ENCODE measurements around the gene NANOS2. TPM values are rescaled to one million over a fixed set of nuclear protein-coding genes. Genes with fewer than 3 reads are reported as not detected.

The NANOS2 gene
- total and polyA plus RNA-seq, 9 of the 15 experiments (the other 6 are each of a cell fraction or from before 2014, with no cell fraction given) = not detected

DNA sequence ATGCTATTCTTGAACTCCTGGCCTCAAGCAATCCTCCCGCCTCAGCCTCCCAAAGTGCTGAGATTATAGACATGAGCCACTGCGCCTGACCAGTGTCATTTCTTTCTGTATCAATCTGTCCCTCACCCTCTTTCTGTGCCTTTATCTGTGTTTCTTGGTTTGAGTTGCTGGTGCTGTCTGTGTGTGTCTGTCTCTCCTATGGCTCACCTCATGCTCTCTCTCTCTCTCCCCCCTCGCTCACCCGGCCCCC, 38.5 kb downstream of the NANOS2 start:
- in situ Hi-C loops (cut with MboI) (no loop called here), intact Hi-C loops (cut with micrococcal nuclease) (no loop called here)
- peak; percentile 64 for ATAC-seq
- peak; percentile 81 for FAIRE-seq
- Histone ChIP-seq H3K9me1 (ENCODE audit: control insufficient read depth, insufficient read depth, low read length) (no peaks in the 10 kb centered on the region), H3K4me2 (ENCODE audit: insufficient read depth, low read length) (peak overlapping the region; percentile 68), H3K27me3 (ENCODE audit: control insufficient read depth in 2 of 2, insufficient read depth in 2 of 2, low read length in 2 of 2) (no peaks in the 10 kb centered on the region), H3K9ac (ENCODE audit: insufficient read depth in 1 of 2, low read depth in 2 of 2, low read length in 2 of 2) (peak overlapping the region; percentile 74 to 91; a peak in 3 of 4 replicates), H3K36me3 (ENCODE audit: control insufficient read depth, insufficient read depth, low read length) (peaks cover 9% of the 10 kb centered on the region), H3K4me3 (no peak overlapping the region), H2AFZ (ENCODE audit: low read depth, low read length) (peak overlapping the region; percentile 89), H3K79me2 (ENCODE audit: control insufficient read depth, insufficient read depth, low read length) (peaks cover 3% of the 10 kb centered on the region; the same call in 1 of the 3 replicates), H3K4me1 (replicated peaks in 1 of 2; ENCODE audit: control insufficient read depth in 2 of 2, insufficient read depth in 2 of 2, low read length in 2 of 2) (peaks cover 51 to 74% of the 10 kb centered on the region in 2 experiments), H4K20me1 (replicated peaks; ENCODE audit: control insufficient read depth, insufficient read depth, low read length) (no peaks in the 10 kb centered on the region), H3K27ac (ENCODE audit: extremely low read depth, low read depth, low read length) (peak overlapping the region; percentile 90), H3K9me3 (replicated peaks; ENCODE audit: control insufficient read depth, insufficient read depth, low read depth, low read length) (no peaks in the 10 kb centered on the region)
- 13% methylated on average over 4 of the region's 4 CpGs for WGBS (ENCODE audit: insufficient coverage, low coverage, missing lambda C conversion rate)
- BruUV-seq (replicated peaks) = no TSS peak
- DNase-seq (ENCODE audit: extremely low read depth in 1 of 4, low spot score in 3 of 4) = peak in 1 of 4 experiments; percentile 76
- POLR2A ChIA-PET = interaction anchor here (1.1 kb wide), 1 partner anchor 10 kb away, joined by 5 read pairs; no protein-coding TSS in a partner anchor
- CTCF ChIA-PET (ENCODE audit: low intra/inter-chr PET ratio) = interaction anchor here (0.7 kb wide), 1 partner anchor 202 kb away, joined by 4 read pairs; no protein-coding TSS in a partner anchor
- no peak for TF ChIP-seq MYBL2 (IDR thresholded peaks at IDR 0.05; ENCODE audit: low read depth)
- no peak for TF ChIP-seq MYBL2 (CRISPR knock-in tag; IDR thresholded peaks at IDR 0.05; ENCODE audit: borderline replicate concordance)
- TF ChIP-seq NFATC3 (IDR thresholded peaks at IDR 0.05) = no peak
- peak in 1 of 2 experiments; percentile 32; a peak in 1 of 4 replicates for TF ChIP-seq KDM4B (IDR thresholded peaks at IDR 0.05; ENCODE audit: borderline replicate concordance in 2 of 2, low read depth in 1 of 2)
- TF ChIP-seq, protein P1, sequence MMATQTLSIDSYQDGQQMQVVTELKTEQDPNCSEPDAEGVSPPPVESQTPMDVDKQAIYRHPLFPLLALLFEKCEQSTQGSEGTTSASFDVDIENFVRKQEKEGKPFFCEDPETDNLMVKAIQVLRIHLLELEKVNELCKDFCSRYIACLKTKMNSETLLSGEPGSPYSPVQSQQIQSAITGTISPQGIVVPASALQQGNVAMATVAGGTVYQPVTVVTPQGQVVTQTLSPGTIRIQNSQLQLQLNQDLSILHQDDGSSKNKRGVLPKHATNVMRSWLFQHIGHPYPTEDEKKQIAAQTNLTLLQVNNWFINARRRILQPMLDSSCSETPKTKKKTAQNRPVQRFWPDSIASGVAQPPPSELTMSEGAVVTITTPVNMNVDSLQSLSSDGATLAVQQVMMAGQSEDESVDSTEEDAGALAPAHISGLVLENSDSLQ (IDR thresholded peaks at IDR 0.05) = peak; percentile 61; the same call in 1 of the 2 replicates
- TF ChIP-seq TBL1XR1 (IDR thresholded peaks at IDR 0.05; ENCODE audit: low read length in 2 of 2) = 0 out of 4 replicates have a peak, but pooled peaks have one; percentile 6 to 10
- TF ChIP-seq, protein P2, sequence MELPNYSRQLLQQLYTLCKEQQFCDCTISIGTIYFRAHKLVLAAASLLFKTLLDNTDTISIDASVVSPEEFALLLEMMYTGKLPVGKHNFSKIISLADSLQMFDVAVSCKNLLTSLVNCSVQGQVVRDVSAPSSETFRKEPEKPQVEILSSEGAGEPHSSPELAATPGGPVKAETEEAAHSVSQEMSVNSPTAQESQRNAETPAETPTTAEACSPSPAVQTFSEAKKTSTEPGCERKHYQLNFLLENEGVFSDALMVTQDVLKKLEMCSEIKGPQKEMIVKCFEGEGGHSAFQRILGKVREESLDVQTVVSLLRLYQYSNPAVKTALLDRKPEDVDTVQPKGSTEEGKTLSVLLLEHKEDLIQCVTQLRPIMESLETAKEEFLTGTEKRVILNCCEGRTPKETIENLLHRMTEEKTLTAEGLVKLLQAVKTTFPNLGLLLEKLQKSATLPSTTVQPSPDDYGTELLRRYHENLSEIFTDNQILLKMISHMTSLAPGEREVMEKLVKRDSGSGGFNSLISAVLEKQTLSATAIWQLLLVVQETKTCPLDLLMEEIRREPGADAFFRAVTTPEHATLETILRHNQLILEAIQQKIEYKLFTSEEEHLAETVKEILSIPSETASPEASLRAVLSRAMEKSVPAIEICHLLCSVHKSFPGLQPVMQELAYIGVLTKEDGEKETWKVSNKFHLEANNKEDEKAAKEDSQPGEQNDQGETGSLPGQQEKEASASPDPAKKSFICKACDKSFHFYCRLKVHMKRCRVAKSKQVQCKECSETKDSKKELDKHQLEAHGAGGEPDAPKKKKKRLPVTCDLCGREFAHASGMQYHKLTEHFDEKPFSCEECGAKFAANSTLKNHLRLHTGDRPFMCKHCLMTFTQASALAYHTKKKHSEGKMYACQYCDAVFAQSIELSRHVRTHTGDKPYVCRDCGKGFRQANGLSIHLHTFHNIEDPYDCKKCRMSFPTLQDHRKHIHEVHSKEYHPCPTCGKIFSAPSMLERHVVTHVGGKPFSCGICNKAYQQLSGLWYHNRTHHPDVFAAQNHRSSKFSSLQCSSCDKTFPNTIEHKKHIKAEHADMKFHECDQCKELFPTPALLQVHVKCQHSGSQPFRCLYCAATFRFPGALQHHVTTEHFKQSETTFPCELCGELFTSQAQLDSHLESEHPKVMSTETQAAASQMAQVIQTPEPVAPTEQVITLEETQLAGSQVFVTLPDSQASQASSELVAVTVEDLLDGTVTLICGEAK (IDR thresholded peaks at IDR 0.05) = peak; percentile 32; the same call in 1 of the 2 replicates
- TF ChIP-seq, protein P2 (CRISPR knock-in tag; IDR thresholded peaks at IDR 0.05) = no peak
- TF ChIP-seq, protein P3, sequence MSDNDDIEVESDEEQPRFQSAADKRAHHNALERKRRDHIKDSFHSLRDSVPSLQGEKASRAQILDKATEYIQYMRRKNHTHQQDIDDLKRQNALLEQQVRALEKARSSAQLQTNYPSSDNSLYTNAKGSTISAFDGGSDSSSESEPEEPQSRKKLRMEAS (CRISPR knock-in tag; IDR thresholded peaks at IDR 0.05) = peak; percentile 75
- TF ChIP-seq, protein P4, sequence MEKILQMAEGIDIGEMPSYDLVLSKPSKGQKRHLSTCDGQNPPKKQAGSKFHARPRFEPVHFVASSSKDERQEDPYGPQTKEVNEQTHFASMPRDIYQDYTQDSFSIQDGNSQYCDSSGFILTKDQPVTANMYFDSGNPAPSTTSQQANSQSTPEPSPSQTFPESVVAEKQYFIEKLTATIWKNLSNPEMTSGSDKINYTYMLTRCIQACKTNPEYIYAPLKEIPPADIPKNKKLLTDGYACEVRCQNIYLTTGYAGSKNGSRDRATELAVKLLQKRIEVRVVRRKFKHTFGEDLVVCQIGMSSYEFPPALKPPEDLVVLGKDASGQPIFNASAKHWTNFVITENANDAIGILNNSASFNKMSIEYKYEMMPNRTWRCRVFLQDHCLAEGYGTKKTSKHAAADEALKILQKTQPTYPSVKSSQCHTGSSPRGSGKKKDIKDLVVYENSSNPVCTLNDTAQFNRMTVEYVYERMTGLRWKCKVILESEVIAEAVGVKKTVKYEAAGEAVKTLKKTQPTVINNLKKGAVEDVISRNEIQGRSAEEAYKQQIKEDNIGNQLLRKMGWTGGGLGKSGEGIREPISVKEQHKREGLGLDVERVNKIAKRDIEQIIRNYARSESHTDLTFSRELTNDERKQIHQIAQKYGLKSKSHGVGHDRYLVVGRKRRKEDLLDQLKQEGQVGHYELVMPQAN (IDR thresholded peaks at IDR 0.05; ENCODE audit: borderline replicate concordance) = no peak

Data from K562 (cell line).